ENCODE data around the gene HAO1.

DNA sequence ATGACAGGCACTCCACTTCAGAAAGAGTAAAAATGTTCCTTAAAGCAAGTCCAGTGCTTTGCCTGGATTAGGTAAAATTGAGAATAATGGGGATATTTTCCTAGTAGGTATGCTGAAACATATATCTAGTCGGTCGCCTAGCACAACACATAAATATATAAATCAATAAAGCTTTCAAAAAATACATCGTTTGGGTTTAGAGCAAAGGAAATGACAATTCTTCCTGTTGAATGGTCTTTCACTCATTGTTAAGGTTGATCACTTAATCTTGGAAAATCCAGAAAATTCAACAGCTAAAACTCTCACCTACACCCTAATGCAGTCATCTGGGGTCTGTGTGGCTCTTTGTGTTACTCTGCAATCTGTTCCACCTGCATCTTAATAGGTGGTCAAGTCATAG, 13.9 kb downstream of the HAO1 start:
- TF ChIP-seq POLR2A (IDR thresholded peaks at IDR 0.05) = no peak
- TF ChIP-seq, protein P1, sequence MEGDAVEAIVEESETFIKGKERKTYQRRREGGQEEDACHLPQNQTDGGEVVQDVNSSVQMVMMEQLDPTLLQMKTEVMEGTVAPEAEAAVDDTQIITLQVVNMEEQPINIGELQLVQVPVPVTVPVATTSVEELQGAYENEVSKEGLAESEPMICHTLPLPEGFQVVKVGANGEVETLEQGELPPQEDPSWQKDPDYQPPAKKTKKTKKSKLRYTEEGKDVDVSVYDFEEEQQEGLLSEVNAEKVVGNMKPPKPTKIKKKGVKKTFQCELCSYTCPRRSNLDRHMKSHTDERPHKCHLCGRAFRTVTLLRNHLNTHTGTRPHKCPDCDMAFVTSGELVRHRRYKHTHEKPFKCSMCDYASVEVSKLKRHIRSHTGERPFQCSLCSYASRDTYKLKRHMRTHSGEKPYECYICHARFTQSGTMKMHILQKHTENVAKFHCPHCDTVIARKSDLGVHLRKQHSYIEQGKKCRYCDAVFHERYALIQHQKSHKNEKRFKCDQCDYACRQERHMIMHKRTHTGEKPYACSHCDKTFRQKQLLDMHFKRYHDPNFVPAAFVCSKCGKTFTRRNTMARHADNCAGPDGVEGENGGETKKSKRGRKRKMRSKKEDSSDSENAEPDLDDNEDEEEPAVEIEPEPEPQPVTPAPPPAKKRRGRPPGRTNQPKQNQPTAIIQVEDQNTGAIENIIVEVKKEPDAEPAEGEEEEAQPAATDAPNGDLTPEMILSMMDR (IDR thresholded peaks at IDR 0.05) = no peak

Measured in ovary (tissue), 3 donors.